ENCODE results near the gene EIF4A3. TPM values are rescaled to one million over a fixed set of nuclear protein-coding genes. Genes with fewer than 3 reads are reported as not detected.

The EIF4A3 gene
- total RNA-seq, 1 donor from 2014 or later = 76.6 TPM

GRCh38 chr17:80182118-80182844 lies 35.4 kb upstream of the EIF4A3 start:
- H3K9me3 Mint-ChIP-seq (ENCODE audit: unreplicated experiment) = no peaks in the 10 kb centered on the region
- H3K36me3 Mint-ChIP-seq (ENCODE audit: low read depth, unreplicated experiment) = no peaks in the 10 kb centered on the region
- no peaks in the 10 kb centered on the region for H3K4me1 Mint-ChIP-seq (ENCODE audit: unreplicated experiment)
- no peak overlapping the region for H3K4me3 Mint-ChIP-seq (ENCODE audit: unreplicated experiment)
- peaks cover 2% of the 10 kb centered on the region for H3K27me3 Mint-ChIP-seq (ENCODE audit: unreplicated experiment)
- no peak for DNase-seq (ENCODE audit: low spot score)
- TF ChIP-seq CTCF (IDR thresholded peaks at IDR 0.05; ENCODE audit: unreplicated experiment) = no peak
- no peak overlapping the region for H3K27ac Mint-ChIP-seq (ENCODE audit: unreplicated experiment)

- Mint-ChIP-seq H3K4me1 (ENCODE audit: unreplicated experiment) (no peaks in the 10 kb centered on the region), H3K4me3 (ENCODE audit: unreplicated experiment) (no peak overlapping the region), H3K27me3 (ENCODE audit: unreplicated experiment) (no peaks in the 10 kb centered on the region), H3K36me3 (ENCODE audit: low read depth, unreplicated experiment) (no peaks in the 10 kb centered on the region), H3K27ac (ENCODE audit: unreplicated experiment) (no peak overlapping the region), H3K9me3 (ENCODE audit: unreplicated experiment) (no peaks in the 10 kb centered on the region)
- DNase-seq (ENCODE audit: low spot score) = no peak
- TF ChIP-seq CTCF (IDR thresholded peaks at IDR 0.05; ENCODE audit: unreplicated experiment) = no peak
Measured at GRCh38 chr17:80181431-80181830, 34.5 kb upstream of the EIF4A3 start.

- no peaks in the 10 kb centered on the region for H3K4me1 Mint-ChIP-seq (ENCODE audit: unreplicated experiment)
- TF ChIP-seq CTCF (IDR thresholded peaks at IDR 0.05; ENCODE audit: unreplicated experiment) = no peak
- H3K9me3 Mint-ChIP-seq (ENCODE audit: unreplicated experiment) = no peaks in the 10 kb centered on the region
- H3K27me3 Mint-ChIP-seq (ENCODE audit: unreplicated experiment) = no peaks in the 10 kb centered on the region
- no peak overlapping the region for H3K27ac Mint-ChIP-seq (ENCODE audit: unreplicated experiment)
- H3K4me3 Mint-ChIP-seq (ENCODE audit: unreplicated experiment) = no peak overlapping the region
- H3K36me3 Mint-ChIP-seq (ENCODE audit: low read depth, unreplicated experiment) = no peaks in the 10 kb centered on the region
- no peak for DNase-seq (ENCODE audit: low spot score)
Measured at GRCh38 chr17:80180192-80180591, 33.3 kb upstream of the EIF4A3 start.

GRCh38 chr17:80177986-80178595 lies 31.2 kb upstream of the EIF4A3 start:
- TF ChIP-seq CTCF (IDR thresholded peaks at IDR 0.05; ENCODE audit: unreplicated experiment) = no peak
- no peak overlapping the region for H3K4me3 Mint-ChIP-seq (ENCODE audit: unreplicated experiment)
- DNase-seq (ENCODE audit: low spot score) = no peak
- no peak overlapping the region for H3K27ac Mint-ChIP-seq (ENCODE audit: unreplicated experiment)
- H3K36me3 Mint-ChIP-seq (ENCODE audit: low read depth, unreplicated experiment) = no peaks in the 10 kb centered on the region
- no peaks in the 10 kb centered on the region for H3K9me3 Mint-ChIP-seq (ENCODE audit: unreplicated experiment)
- H3K27me3 Mint-ChIP-seq (ENCODE audit: unreplicated experiment) = peaks cover under 1% of the 10 kb centered on the region
- H3K4me1 Mint-ChIP-seq (ENCODE audit: unreplicated experiment) = no peaks in the 10 kb centered on the region

GRCh38 chr17:80176757-80177156 lies 29.8 kb upstream of the EIF4A3 start:
- no peak for TF ChIP-seq CTCF (IDR thresholded peaks at IDR 0.05; ENCODE audit: unreplicated experiment)
- no peak for DNase-seq (ENCODE audit: low spot score)
- no peak overlapping the region for H3K27ac Mint-ChIP-seq (ENCODE audit: unreplicated experiment)
- H3K9me3 Mint-ChIP-seq (ENCODE audit: unreplicated experiment) = no peaks in the 10 kb centered on the region
- no peak overlapping the region for H3K4me3 Mint-ChIP-seq (ENCODE audit: unreplicated experiment)
- H3K4me1 Mint-ChIP-seq (ENCODE audit: unreplicated experiment) = no peaks in the 10 kb centered on the region
- H3K36me3 Mint-ChIP-seq (ENCODE audit: low read depth, unreplicated experiment) = no peaks in the 10 kb centered on the region
- peaks cover 3% of the 10 kb centered on the region for H3K27me3 Mint-ChIP-seq (ENCODE audit: unreplicated experiment)
